Measurements from ENCODE around the gene MIDN.

Gene MIDN

GRCh38 chr19:1259206-1259875, 11.0 kb downstream of the MIDN start:
- peak in 1 of 2 donors; percentile 43 for DNase-seq

DNA sequence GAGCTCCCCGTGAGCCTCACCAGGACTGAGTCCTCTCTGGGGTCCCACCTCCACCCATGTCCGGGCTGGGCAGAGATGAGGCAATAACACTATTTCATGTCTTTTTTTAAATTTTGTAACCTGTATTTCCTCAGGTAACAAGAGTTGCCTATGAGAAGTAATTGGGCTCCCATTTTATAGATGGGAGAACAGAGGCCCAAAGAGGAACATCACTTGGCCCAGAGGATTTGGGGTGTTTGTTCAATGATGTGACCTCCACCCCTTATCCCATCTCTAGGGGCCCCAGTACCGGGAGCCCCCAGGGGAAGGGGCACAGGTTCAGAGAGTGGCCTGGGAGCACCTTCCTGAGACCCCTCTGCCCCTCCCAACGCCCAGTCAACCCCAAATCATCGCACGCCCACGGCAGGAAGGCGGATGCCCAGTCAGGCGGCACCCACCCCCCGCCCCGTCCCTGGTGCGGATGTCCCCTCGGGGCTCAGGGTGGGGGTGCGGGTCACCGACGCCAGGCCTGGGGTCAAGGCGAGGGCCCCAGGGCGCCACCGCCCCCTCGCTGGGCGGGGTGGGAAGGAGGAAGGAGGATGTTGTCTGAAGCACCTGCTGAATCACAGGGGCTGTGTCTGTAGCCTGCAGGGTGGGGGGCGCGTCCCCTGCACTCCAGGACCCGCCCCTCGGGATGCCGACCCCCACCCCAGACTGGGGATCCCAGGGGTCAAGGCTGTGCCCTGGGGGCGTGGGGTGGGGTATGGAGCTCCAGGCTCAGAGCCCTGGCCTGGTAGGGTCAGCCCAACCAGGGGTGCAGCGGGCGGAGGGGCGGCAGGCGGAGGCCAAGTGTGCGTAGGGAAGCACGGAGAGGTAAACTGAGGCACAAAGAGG, 11.7 kb downstream of the MIDN start:
- no peak for DNase-seq

GRCh38 chr19:1260749-1261537, 12.6 kb downstream of the MIDN start:
- DNase-seq: peak; percentile 95 to 98

- DNase-seq: no peak
Measured at GRCh38 chr19:1261538-1261797, 13.1 kb downstream of the MIDN start.

GRCh38 chr19:1261798-1262622, 13.6 kb downstream of the MIDN start:
- no peak for DNase-seq

GRCh38 chr19:1262623-1263123, 14.3 kb downstream of the MIDN start:
- no peak for DNase-seq

GRCh38 chr19:1263188-1263587, 14.8 kb downstream of the MIDN start:
- DNase-seq: no peak

- no peak for DNase-seq
Measured at GRCh38 chr19:1264801-1265614, 16.6 kb downstream of the MIDN start.

GRCh38 chr19:1265615-1266128, 17.3 kb downstream of the MIDN start:
- DNase-seq: peak; percentile 60 to 69

DNA sequence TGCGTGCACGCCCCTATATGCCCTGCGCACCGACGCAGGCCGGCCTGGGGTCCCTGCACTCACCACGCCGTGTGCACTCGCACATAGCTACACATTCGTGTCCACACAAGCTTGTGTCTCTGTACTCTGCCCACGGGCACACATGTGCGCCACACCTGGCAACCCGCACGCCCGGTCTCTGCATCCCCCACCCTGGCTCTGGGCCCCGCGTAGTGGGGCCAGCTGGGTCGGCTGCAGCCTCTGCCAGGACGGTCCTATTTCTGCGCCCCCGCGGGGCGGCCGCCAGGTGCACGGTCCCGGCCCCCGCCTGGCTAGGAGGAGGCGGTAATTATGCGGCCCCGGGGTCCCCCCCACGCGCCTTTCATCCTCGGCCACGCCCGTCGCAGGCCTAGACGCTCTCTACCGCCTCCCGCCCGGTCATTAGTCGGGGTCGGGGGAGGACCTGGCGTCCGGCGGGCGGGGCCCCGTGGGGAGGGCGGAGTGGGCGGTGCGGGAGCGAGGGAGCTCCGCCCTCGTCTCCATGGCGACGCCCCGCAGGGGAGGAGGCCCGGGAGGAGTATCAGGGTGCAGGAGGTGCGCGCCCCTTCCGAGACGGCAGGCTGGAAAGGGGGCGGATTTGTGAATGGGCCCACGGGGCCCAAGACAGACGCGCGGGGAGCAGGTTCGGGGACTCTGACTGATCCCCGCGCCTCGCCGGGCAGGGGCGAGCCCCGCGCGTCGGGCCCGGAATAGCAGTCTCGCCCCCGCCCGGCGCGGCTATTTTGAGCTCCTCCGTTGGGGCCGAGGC, 17.9 kb downstream of the MIDN start:
- DNase-seq: peak; percentile 67 to 87

DNA sequence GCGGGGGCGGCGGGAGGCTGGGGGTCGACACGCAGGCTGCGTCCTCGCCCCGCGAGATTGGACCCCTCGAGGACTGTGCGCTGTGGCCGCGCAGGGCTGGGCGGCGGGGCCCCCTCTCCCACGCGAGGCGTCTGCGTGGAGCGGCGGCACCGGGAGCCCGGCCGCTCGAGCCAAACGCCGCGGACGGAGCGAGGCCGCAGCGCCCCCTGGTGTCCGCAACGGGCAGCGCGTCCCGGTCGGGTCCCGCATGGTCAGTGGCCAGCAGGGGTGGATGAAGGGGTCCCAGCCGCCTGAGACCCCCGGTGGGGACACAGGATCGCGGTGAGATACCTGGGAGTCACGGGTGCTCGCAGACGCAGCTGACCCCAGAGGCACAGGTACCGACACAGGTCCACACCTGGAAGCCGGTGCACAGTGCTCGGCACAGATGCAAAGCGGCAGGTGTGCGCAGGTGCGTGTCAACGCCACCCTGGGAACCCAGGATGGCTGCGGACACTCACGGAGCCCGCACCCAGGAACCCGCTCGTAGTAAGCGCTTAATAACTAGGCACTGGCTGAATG, 18.6 kb downstream of the MIDN start:
- peak in 1 of 2 donors; percentile 85 for DNase-seq

- DNase-seq: no peak
Measured at GRCh38 chr19:1267477-1268225, 19.3 kb downstream of the MIDN start.

DNA sequence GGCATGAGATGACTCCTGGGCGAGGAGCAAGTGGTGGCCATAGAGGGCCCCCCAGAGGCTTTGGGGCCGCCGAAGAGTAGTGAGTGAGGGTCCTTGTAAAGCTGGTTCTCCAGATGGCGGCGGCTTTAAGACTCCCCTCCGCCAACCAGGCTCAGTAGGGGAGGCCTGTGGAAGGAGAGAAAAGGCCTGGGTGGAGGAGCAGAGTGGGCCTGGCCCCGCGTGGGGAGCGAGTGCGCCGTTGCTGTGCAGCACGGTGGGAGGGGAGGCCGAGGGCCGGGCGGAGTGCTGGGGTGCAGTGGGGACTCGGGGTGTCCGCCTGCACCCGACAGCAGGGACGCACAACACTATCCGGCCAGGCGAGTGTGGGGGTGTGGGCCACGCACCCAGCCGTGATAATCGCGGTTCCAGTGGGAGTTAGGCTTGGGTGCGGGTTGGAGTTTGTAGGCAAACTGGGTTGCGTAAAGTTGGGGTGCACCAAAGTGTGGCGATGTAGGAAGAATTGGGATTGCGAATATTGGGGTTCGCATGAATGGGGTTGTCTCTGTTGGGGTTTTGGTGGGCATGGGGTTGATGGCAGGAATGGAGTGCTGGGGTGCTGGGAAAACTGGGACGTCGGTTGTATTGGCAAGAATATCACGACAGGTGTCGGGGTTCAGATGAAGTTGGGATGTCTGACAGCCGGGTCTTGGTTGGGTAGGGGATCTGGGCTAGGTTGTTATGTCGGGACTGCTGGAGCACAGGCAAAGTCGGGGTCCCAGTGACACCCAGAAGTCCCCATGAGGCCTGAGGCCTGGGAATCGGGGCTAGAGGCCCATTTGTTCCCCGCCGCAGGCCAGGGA, 20.1 kb downstream of the MIDN start:
- no peak for DNase-seq

- peak; percentile 99 for DNase-seq
Measured at GRCh38 chr19:1269065-1269477, 20.7 kb downstream of the MIDN start, which contains the start of gene CIRBP. TSS of gene CIRBP (plus strand) at chr19:1269332. CDS start at chr19:1270934, 1,602 bp downstream.

- peak; percentile 79 to 87 for DNase-seq
Measured at GRCh38 chr19:1269478-1270212, 21.3 kb downstream of the MIDN start.

DNA sequence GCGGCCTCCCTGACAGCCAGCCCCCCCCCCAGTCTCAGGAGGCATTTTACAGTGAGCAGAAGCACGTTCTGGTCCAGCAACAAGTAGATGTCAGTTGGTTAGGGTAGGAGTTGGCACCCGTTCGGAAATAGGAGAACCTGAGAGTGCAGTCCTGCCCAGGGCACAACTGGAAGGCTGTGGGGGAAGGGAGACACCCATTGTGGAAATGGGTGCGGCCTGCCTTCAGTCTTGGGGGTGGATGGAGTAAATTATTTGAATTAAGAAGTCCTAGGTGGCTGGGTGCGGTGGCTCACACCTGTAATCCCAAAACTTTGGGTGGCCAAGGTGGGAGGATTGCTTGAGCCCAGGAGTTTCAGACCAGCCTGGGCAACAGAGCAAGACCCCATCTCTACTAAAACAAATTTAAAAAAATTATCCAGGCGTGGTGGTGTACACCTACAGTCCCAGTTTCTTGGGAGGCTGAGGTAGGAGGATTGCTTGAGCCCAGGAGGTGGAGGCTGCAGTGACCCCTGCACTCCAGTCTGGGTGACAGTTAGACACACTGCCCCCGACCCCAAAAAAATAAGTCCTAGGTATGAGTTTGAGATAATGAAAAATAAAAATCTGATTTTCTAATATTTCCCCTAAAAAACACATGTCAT, 21.9 kb downstream of the MIDN start:
- DNase-seq: peak in 1 of 2 donors; percentile 32
